K562 (cell line): Measurements from ENCODE around the gene SH2D3A. TPM values are rescaled to one million over a fixed set of nuclear protein-coding genes. Genes with fewer than 3 reads are reported as not detected.
A peak's percentile ranks its signal among the peaks of the same experiment; 100 is the strongest.

Source experiments
- CHD4 ChIP-seq: fragments of 200-600 bp; sonication (generic); IDR thresholded peaks from 3 replicates; pipeline ENCODE4 v1.6.1; 2012; ENCODE audit warnings: low read depth, mild to moderate bottlenecking, mixed read lengths, low read length, inconsistent platforms; ENCODE audit not compliant: insufficient read depth, insufficient replicate concordance, poor library complexity, severe bottlenecking
- IRF2 ChIP-seq: sonication (generic); formaldehyde crosslinking; IDR thresholded peaks from 2 replicates; pipeline ENCODE4 v1.8.1; 2022; ENCODE audit warnings: mild to moderate bottlenecking, missing genetic modification reagents
- KAT8 ChIP-seq: fragments of 450-650 bp; IDR thresholded peaks from 2 replicates; pipeline ENCODE4 v1.6.1; 2016; ENCODE audit warnings: low read depth, mild to moderate bottlenecking
- KLF1 ChIP-seq: fragments of 450-650 bp; IDR thresholded peaks from 2 replicates; pipeline ENCODE4 v1.6.1; 2016; ENCODE audit warnings: missing genetic modification characterization, missing compliant biosample characterization
- KLF16 ChIP-seq: IDR thresholded peaks from 2 replicates; pipeline ENCODE4 v1.6.1; 2016; ENCODE audit warnings: antibody characterized with exemption
- PKNOX1 ChIP-seq: fragments of 450-650 bp; IDR thresholded peaks from 2 replicates; pipeline ENCODE4 v1.6.1; 2016
- PTRF ChIP-seq: fragments of 450-650 bp; IDR thresholded peaks from 2 replicates; pipeline ENCODE4 v1.6.1; 2016; ENCODE audit warnings: mild to moderate bottlenecking, missing genetic modification characterization, missing compliant biosample characterization
- RBM15 ChIP-seq: fragments of 200-400 bp; formaldehyde crosslinking; IDR thresholded peaks from 2 replicates; pipeline ENCODE4 v1.6.1; 2018; ENCODE audit warnings: mild to moderate bottlenecking, low read length, moderate library complexity; ENCODE audit not compliant: insufficient read depth
- SAFB ChIP-seq: fragments of 200-400 bp; formaldehyde crosslinking; IDR thresholded peaks from 2 replicates; pipeline ENCODE4 v1.6.1; 2017; ENCODE audit warnings: low read depth, low read length, borderline replicate concordance
- TAF1 ChIP-seq: IDR thresholded peaks from 2 replicates; pipeline ENCODE4 v1.6.1; 2011; ENCODE audit warnings: mild to moderate bottlenecking, low read length, moderate library complexity; ENCODE audit not compliant: insufficient read depth, control insufficient read depth, severe bottlenecking; ENCODE audit errors: extremely low read depth
- VEZF1 ChIP-seq: fragments of 200-800 bp; sonication (Bioruptor generic); IDR thresholded peaks from 2 replicates; pipeline ENCODE4 v1.6.1; 2017; ENCODE audit warnings: missing genetic modification characterization, missing compliant biosample characterization
- ZKSCAN8 ChIP-seq: fragments of 200-800 bp; sonication (Bioruptor generic); IDR thresholded peaks from 2 replicates; pipeline ENCODE4 v1.6.1; 2016; ENCODE audit warnings: missing genetic modification characterization, missing compliant biosample characterization
- ZNF263 ChIP-seq: sonication (generic); formaldehyde crosslinking; IDR thresholded peaks from 2 replicates; pipeline ENCODE4 v1.8.0; 2022; ENCODE audit warnings: mild to moderate bottlenecking, missing genetic modification reagents, borderline replicate concordance
- ZNF280B ChIP-seq: fragments of 250-450 bp; sonication (Bioruptor Pico); IDR thresholded peaks from 2 replicates; pipeline ENCODE4 v1.5.1; 2021; ENCODE audit warnings: mild to moderate bottlenecking
- ZNF431 ChIP-seq: sonication (generic); formaldehyde crosslinking; IDR thresholded peaks from 2 replicates; pipeline ENCODE4 v1.8.0; 2022; ENCODE audit warnings: mild to moderate bottlenecking, missing genetic modification reagents
- ZNF444 ChIP-seq: fragments of 250-450 bp; sonication (Bioruptor Pico); IDR thresholded peaks from 2 replicates; pipeline ENCODE4 v1.4.0; 2020; ENCODE audit warnings: mild to moderate bottlenecking, moderate library complexity
- polyA plus RNA-seq, 8 experiments: library from polyadenylated mRNA; depleted of rRNA in 4 of 8; stranded (reverse) in 5 of 8; unstranded in 3 of 8; fragments of >200 nt; fragmentation: Nextera tagmentation in 2 of 8; fragmentation: Illumina TruSeq in 1 of 8; extraction: Ambion mirVana in 2 of 8; extraction: Trizol in 1 of 8; gene quantifications; 2 replicates each; pipeline versions ENCODE4 v1.2.1 to v1.2.3, GENCODE V29; 2011 to 2014; ENCODE audit warnings: inconsistent platforms in 1 of 8, missing spikeins in 1 of 8
- total RNA-seq, 7 experiments: library from RNA; depleted of rRNA in 6 of 7; stranded (reverse); fragments of >200 nt in 6 of 7; fragmentation: Illumina TruSeq in 2 of 7; extraction: Trizol in 2 of 7; gene quantifications; 2 replicates each; pipeline versions ENCODE4 v1.2.1 to v1.2.3, GENCODE V29; 2011 to 2021; ENCODE audit warnings: low replicate concordance in 1 of 7
- TF ChIP-seq, protein P1 (sequence below), 2 experiments: fragments of 450-650 bp; conservative IDR thresholded peaks; 2 replicates each; pipeline ENCODE4 v1.6.1; 2017; ENCODE audit warnings: mild to moderate bottlenecking in 2 of 2, moderate library complexity in 2 of 2
- TF ChIP-seq, protein P2 (sequence below): fragments of 250-450 bp; sonication (Bioruptor Pico); IDR thresholded peaks from 2 replicates; pipeline ENCODE4 v1.4.0; 2020
- TF ChIP-seq, protein P3 (sequence below): fragments of 450-650 bp; formaldehyde crosslinking; IDR thresholded peaks from 2 replicates; pipeline ENCODE4 v1.4.0; 2020; ENCODE audit warnings: mild to moderate bottlenecking

Gene SH2D3A
- total and polyA plus RNA-seq, 9 of the 15 experiments (the other 6 are each of a cell fraction or from before 2014, with no cell fraction given) = 0.75 to 26.3 (median 8.9) TPM

DNA sequence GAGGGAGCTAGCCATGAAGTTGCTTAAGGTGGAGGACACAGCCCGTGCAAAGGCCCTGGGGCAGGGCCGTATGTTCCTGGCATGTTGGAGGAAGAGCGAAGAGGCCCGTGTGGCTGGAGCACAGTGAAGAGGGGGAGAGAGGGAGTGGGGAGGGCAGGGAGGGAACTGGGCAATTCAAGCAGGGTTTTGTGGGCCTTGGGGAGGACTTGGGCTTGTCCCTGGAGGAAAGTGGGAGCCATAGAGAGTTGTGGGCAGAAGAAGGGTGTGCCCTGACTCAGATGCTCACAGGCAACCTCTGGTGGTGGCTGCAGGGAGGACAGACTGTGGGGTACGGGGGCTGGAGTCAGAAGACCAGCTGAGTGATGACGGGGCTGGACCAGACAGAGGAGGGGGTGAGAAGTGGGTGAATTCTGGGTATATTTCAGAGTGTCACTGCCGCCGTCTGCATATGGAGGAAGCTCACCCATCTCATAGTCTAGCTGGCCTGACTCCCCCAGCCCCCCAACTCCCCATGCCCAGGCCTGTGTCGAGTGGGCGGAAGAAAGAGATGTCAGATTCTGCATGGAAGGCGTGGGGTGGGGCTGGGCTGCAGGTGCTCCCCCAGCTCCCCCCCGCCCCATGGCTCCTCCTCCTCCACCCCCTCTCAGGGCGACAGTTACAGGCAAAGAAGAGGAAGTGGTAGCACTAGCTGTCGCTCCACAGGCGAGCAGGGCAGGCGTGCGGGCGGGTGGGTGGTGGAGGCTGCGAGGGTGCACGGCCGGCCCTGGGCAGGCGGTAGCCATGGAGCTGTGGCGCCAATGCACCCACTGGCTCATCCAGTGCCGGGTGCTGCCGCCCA is 5.0 kb upstream of the SH2D3A start, which contains the start of gene VAV1 (continued):
- no peak for TF ChIP-seq SAFB
- TF ChIP-seq VEZF1 (CRISPR knock-in tag) = peak; percentile 97
- peak; percentile 98 for TF ChIP-seq ZNF263 (CRISPR knock-in tag)
- TF ChIP-seq ZNF280B (CRISPR knock-in tag) = no peak
- TF ChIP-seq ZNF431 (CRISPR knock-in tag) = 0 out of 2 replicates have a peak, but pooled peaks have one; percentile 17
- no peak for TF ChIP-seq IRF2 (CRISPR knock-in tag)
- TF ChIP-seq, protein P1, sequence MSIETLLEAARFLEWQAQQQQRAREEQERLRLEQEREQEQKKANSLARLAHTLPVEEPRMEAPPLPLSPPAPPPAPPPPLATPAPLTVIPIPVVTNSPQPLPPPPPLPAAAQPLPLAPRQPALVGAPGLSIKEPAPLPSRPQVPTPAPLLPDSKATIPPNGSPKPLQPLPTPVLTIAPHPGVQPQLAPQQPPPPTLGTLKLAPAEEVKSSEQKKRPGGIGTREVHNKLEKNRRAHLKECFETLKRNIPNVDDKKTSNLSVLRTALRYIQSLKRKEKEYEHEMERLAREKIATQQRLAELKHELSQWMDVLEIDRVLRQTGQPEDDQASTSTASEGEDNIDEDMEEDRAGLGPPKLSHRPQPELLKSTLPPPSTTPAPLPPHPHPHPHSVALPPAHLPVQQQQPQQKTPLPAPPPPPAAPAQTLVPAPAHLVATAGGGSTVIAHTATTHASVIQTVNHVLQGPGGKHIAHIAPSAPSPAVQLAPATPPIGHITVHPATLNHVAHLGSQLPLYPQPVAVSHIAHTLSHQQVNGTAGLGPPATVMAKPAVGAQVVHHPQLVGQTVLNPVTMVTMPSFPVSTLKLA (conservative IDR thresholded peaks at IDR 0.05) = peak in 1 of 2 experiments; percentile 48; a peak in 2 of 4 replicates
- TF ChIP-seq ZNF444 (CRISPR knock-in tag) = no peak
- TF ChIP-seq RBM15 = no peak
- no peak for TF ChIP-seq KLF16
- TF ChIP-seq KAT8 = no peak
- 0 out of 2 replicates have a peak, but pooled peaks have one; percentile 19 for TF ChIP-seq KLF1 (tag)
- TF ChIP-seq PKNOX1 = peak; percentile 75
- TF ChIP-seq TAF1 = peak; percentile 49
- TF ChIP-seq, protein P2, sequence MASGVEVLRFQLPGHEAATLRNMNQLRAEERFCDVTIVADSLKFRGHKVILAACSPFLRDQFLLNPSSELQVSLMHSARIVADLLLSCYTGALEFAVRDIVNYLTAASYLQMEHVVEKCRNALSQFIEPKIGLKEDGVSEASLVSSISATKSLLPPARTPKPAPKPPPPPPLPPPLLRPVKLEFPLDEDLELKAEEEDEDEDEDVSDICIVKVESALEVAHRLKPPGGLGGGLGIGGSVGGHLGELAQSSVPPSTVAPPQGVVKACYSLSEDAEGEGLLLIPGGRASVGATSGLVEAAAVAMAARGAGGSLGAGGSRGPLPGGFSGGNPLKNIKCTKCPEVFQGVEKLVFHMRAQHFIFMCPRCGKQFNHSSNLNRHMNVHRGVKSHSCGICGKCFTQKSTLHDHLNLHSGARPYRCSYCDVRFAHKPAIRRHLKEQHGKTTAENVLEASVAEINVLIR (CRISPR knock-in tag) = no peak
- peak; percentile 81 for TF ChIP-seq CHD4
- TF ChIP-seq, protein P3, sequence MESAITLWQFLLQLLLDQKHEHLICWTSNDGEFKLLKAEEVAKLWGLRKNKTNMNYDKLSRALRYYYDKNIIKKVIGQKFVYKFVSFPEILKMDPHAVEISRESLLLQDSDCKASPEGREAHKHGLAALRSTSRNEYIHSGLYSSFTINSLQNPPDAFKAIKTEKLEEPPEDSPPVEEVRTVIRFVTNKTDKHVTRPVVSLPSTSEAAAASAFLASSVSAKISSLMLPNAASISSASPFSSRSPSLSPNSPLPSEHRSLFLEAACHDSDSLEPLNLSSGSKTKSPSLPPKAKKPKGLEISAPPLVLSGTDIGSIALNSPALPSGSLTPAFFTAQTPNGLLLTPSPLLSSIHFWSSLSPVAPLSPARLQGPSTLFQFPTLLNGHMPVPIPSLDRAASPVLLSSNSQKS = no peak
- TF ChIP-seq ZKSCAN8 (CRISPR knock-in tag) = no peak
- TF ChIP-seq PTRF (tag) = no peak
